ENCODE results near the gene MAP2K3.

MAP2K3 gene

DNA sequence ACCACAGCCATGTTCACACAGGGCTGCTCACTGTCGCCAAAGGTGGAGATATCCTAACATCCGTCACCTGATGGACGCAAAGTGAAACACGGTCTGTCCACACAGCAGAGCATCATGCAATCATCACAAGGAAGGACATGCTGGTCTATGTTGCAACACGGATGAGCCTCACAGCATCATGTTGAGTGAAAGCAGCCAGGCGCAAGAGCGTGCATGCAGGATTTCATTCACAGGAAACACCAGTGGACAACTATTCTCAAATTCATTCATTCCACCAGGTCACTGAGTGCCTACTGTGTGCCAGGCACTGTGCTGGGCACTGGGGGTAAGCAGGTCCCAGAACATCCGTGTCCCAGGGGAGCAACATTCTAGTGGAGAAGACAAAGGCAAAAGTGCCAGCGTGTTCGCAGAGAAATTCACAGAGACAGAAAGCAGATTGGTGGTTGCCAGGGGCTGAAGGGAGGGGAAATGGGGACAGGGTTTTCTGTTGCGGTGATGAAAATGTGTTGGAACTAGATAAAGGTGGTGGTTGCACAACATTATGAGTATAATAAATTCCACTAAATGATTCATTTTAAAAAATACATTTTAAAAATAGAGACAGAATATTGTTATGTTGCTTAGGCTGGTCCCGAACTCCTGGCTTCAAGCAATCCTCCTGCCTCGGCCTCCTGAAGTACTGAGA, 69.0 kb downstream of the MAP2K3 start:
- in situ Hi-C loops (cut with MboI; ENCODE audit: low pct_unique_long_range_greater_than_20kb, low sequenced_read_pairs): no loop called here
- no peak for DNase-seq

DNA sequence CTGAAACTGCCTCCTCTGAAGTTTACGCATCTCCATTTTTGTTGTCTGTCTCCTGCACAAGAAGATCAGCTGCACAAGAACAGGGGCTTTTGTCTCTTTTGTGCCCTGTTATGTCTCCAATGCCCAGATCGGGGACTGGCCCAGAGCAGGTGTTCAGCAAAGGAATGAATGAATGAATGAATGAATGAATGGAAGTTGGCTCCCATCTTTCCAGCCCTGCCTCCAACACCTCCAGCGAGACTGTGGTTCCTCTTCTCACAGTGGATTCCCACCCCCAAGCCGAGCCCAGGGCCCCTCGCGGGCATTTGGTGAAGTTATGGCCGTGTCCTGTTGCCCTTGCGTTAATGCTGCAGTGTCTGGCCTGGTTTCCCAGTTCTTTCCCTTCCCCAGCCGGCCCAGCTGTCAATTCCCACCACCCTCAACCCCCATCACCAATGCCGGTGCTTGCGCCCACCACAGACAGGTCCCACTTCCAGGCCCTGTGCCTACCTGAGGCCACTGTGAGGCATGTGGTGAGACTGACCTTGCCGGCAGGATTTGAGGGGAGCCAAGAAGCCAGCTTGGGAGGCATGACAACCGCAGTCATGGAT, 70.4 kb downstream of the MAP2K3 start:
- in situ Hi-C loops (cut with MboI; ENCODE audit: low pct_unique_long_range_greater_than_20kb, low sequenced_read_pairs): no loop called here
- DNase-seq: no peak

DNA sequence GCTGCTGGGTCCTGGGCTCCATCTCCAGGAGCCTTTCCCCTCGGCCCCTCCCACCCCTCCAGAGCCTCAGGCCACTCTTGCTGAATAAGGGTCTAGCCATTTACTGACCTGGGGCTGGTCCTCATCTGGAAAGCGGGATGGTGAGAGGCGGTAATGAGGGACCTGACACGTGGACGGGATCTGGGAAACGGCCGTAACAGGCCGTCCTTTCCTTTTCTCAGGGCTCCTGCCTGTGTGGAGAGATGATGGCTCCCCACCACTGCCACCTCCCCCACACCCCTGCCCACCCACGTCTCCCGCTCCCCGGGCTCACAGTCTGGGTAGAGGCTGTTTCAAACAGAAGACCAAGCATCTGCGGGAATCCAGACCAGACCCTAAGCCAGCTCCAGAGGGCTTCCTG, 71.1 kb downstream of the MAP2K3 start:
- DNase-seq: no peak
- in situ Hi-C loops (cut with MboI; ENCODE audit: low pct_unique_long_range_greater_than_20kb, low sequenced_read_pairs): no loop called here

- no peak for DNase-seq
- in situ Hi-C loops (cut with MboI; ENCODE audit: low pct_unique_long_range_greater_than_20kb, low sequenced_read_pairs): no loop called here
Observed at GRCh38 chr17:21356537-21357127, 72.1 kb downstream of the MAP2K3 start.

DNA sequence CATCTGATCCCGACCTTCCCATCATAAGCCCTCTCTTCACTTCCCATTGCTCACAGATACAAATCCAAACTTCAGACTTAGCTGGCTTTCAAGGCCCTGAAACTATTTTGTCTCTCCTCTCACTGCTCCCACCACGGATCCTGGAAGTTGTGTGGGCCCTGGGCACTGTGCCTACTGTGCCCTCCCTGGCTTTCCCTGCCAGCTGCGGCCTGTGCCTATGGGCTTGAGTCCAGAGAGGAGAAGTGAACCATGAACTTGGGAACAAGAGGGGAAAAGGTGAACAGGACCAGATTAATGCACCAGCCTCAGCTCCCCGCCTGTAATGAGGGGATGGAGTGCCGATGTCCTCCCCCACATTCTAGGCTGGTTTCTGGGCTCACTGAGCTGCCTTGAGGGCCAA, 72.8 kb downstream of the MAP2K3 start:
- in situ Hi-C loops (cut with MboI; ENCODE audit: low pct_unique_long_range_greater_than_20kb, low sequenced_read_pairs): no loop called here
- DNase-seq: no peak

GRCh38 chr17:21357696-21358656, 73.5 kb downstream of the MAP2K3 start:
- in situ Hi-C loops (cut with MboI; ENCODE audit: low pct_unique_long_range_greater_than_20kb, low sequenced_read_pairs): no loop called here
- no peak for DNase-seq

GRCh38 chr17:21358682-21359482, 74.4 kb downstream of the MAP2K3 start:
- in situ Hi-C loops (cut with MboI; ENCODE audit: low pct_unique_long_range_greater_than_20kb, low sequenced_read_pairs): no loop called here
- DNase-seq: no peak

- DNase-seq: no peak
- in situ Hi-C loops (cut with MboI; ENCODE audit: low pct_unique_long_range_greater_than_20kb, low sequenced_read_pairs): no loop called here
Observed at GRCh38 chr17:21359483-21359840, 75.0 kb downstream of the MAP2K3 start.

GRCh38 chr17:21360048-21360447, 75.5 kb downstream of the MAP2K3 start:
- in situ Hi-C loops (cut with MboI; ENCODE audit: low pct_unique_long_range_greater_than_20kb, low sequenced_read_pairs): no loop called here
- peak; percentile 31 for DNase-seq

DNA sequence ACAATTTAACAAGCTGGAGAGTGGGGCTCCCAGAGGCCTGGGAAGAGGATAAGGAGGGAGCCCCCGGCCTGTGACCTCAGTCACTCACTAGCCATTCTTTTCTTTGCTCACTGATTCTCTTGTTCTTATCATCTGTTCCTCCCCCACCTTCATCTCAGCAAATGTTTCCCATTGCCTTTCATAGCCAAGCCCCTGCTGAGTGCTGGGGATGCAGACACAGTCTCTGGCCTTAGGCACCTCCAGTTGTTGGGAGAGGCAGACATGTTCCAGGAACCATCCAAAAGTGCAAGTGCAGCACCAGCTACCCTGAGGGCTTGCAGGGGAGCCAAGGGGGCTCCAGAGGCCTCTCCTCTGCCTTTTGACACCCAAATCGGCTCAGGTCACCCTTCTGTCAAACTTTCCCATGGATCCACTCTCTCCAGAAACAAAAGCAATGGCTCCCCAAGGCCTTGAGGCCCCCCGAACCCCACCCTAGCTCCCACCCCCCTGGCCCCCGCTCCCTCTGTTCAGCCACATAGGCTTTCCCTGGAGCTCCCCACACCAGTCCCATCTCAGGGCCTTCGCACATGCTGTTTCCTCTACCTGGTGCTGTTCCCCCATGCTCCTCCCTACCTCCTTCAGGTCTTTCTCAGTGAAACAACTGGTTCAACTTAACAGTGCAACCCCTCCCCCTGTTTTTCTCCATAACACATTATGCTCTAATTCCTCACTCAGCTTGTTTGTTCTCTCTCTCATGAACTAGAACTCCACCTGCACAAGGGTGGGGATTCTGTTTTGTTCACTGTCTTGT, 76.7 kb downstream of the MAP2K3 start:
- DNase-seq: no peak
- in situ Hi-C loops (cut with MboI; ENCODE audit: low pct_unique_long_range_greater_than_20kb, low sequenced_read_pairs): no loop called here

GRCh38 chr17:21362331-21362931, 77.9 kb downstream of the MAP2K3 start:
- DNase-seq: no peak
- in situ Hi-C loops (cut with MboI; ENCODE audit: low pct_unique_long_range_greater_than_20kb, low sequenced_read_pairs): no loop called here

DNA sequence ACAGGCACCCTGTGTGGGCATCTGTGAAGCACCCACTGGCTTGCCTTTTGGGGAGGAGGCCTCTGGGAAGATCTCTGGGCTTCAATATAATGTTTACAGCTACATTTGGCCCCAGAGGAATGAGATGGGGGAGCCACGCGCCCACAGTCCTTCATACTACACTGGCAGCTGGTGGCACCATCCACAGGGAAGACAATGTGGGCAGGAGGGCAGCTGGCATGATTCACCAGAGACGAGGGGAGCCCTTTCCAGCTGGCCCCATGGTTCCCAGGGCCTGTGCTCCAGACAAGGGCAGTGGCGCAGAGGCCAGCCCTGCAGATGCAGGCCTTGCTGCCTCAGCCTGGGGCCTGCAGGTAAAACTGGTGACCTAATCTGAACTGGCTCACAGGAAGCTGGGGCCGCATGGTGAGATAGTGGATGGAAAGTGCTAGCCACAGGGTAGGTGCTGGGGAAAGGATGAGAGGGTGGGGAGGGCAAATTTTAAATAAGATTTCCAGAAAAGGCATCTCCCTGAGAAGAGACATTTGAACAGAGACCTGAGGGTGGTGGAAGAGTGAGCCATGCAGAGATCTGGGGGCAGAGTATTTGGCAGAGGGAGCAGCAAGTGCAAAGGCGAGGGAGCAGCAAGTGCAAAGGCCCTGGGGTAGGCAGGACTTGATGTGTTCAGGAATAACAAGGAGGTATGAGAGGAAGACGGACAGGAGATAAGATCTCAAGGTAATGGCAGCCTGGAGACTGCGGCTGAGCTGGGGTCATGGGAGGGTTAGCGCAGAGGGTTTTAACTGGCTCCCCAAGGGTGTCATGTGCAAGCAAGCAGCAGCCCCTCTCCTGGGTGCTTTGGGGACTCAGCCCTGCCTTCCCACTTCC, 79.5 kb downstream of the MAP2K3 start:
- DNase-seq: no peak
- in situ Hi-C loops (cut with MboI; ENCODE audit: low pct_unique_long_range_greater_than_20kb, low sequenced_read_pairs): no loop called here

All from KBM-7 (cell line).